Measurements from ENCODE around the gene SNUPN.
A peak's percentile ranks its signal among the peaks of the same experiment; 100 is the strongest.

The SNUPN gene

DNA sequence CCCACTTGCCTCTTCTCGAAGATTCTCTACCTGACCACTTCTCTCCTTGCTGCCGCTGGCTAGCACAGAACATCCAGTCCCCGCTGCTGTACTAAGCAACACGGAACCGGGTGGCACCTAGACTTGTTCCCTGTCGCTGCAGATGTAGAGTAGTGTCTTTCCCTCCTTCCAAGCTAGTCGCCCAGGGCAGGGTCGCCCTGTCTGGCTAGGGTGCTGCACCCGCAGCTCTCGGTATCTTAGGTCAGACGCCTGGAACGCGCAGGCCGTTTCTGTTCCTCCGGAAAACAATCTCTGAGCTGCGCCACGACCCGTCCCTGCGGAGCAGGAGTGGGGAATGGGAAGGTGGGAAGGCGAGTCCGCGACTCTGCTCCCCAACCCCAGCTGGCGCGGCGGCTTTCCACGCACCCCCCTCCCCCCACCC, 21.4 kb upstream of the SNUPN start:
- Histone ChIP-seq H3K27me3 (ENCODE audit: insufficient read depth, poor library complexity, severe bottlenecking) (no peaks in the 10 kb centered on the region), H3K9me3 (ENCODE audit: severe bottlenecking) (no peaks in the 10 kb centered on the region), H3K4me1 (ENCODE audit: insufficient read depth, poor library complexity, severe bottlenecking) (peaks cover 35% of the 10 kb centered on the region), H3K27ac (ENCODE audit: poor library complexity, severe bottlenecking) (peak overlapping the region; percentile 81), H3K4me3 (ENCODE audit: severe bottlenecking) (peak overlapping the region; percentile 58), H3K36me3 (ENCODE audit: low read depth) (peaks cover 24% of the 10 kb centered on the region)
- DNase-seq (ENCODE audit: low spot score) (no peak), ATAC-seq (ENCODE audit: low read depth) (peak; percentile 11)
- TF ChIP-seq, protein P1, sequence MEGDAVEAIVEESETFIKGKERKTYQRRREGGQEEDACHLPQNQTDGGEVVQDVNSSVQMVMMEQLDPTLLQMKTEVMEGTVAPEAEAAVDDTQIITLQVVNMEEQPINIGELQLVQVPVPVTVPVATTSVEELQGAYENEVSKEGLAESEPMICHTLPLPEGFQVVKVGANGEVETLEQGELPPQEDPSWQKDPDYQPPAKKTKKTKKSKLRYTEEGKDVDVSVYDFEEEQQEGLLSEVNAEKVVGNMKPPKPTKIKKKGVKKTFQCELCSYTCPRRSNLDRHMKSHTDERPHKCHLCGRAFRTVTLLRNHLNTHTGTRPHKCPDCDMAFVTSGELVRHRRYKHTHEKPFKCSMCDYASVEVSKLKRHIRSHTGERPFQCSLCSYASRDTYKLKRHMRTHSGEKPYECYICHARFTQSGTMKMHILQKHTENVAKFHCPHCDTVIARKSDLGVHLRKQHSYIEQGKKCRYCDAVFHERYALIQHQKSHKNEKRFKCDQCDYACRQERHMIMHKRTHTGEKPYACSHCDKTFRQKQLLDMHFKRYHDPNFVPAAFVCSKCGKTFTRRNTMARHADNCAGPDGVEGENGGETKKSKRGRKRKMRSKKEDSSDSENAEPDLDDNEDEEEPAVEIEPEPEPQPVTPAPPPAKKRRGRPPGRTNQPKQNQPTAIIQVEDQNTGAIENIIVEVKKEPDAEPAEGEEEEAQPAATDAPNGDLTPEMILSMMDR (IDR thresholded peaks at IDR 0.05; ENCODE audit: poor library complexity, severe bottlenecking), result no peak

DNA sequence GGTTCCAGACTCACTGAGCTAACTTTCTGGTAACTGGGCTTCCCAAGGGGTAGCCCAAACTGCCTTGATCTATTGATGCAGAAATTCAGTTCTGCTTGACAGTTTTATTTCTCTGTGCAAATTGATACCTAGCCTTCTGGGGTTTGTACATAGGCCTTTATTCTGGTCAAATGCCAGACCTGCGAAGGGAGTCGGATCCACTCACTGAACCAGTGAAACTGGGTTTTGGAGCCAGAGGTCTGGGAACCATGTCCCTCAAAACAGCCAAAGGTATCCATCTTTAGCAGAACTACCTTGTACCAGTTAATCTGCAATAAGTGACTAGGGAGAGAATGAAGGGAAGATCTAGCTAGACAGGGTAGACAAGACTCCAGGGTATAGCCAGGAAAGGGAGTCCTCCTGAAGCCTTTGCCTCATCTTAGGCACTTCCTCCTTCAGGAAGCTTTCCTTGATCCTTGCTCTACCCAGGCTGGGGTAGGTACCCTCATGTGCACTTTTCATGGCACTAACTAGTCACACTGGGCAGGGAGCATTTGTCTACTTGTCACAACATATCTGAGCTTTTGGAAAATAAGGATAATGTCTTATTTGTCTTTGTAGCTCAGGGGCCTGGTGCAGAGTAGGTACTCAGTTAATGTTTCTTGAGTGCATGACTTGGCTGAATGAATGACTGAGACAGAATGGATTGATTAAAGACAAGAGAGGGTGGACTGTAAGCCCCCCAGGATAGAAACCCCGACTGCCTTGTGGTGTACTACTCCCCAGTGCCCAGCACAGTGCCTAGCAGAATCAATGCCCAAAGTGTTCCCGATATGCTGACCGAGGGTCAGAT, 20.8 kb upstream of the SNUPN start:
- peaks cover 29% of the 10 kb centered on the region for H3K4me1 ChIP-seq (ENCODE audit: insufficient read depth, poor library complexity, severe bottlenecking)
- TF ChIP-seq, protein P1 (IDR thresholded peaks at IDR 0.05; ENCODE audit: poor library complexity, severe bottlenecking), result no peak
- DNase-seq (ENCODE audit: low spot score), result no peak
- peaks cover 23% of the 10 kb centered on the region for H3K36me3 ChIP-seq (ENCODE audit: low read depth)
- no peak for ATAC-seq (ENCODE audit: low read depth)
- peak overlapping the region; percentile 81 for H3K27ac ChIP-seq (ENCODE audit: poor library complexity, severe bottlenecking)
- no peaks in the 10 kb centered on the region for H3K27me3 ChIP-seq (ENCODE audit: insufficient read depth, poor library complexity, severe bottlenecking)
- no peaks in the 10 kb centered on the region for H3K9me3 ChIP-seq (ENCODE audit: severe bottlenecking)
- H3K4me3 ChIP-seq (ENCODE audit: severe bottlenecking), result peak overlapping the region; percentile 58

GRCh38 chr15:75644376-75644775, 18.9 kb upstream of the SNUPN start:
- Histone ChIP-seq H3K9me3 (ENCODE audit: severe bottlenecking) (no peaks in the 10 kb centered on the region), H3K27ac (ENCODE audit: poor library complexity, severe bottlenecking) (peak overlapping the region; percentile 81), H3K4me1 (ENCODE audit: insufficient read depth, poor library complexity, severe bottlenecking) (peaks cover 9% of the 10 kb centered on the region), H3K4me3 (ENCODE audit: severe bottlenecking) (no peak overlapping the region), H3K36me3 (ENCODE audit: low read depth) (peaks cover 3% of the 10 kb centered on the region), H3K27me3 (ENCODE audit: insufficient read depth, poor library complexity, severe bottlenecking) (no peaks in the 10 kb centered on the region)
- ATAC-seq (ENCODE audit: low read depth) (no peak), DNase-seq (ENCODE audit: low spot score) (no peak)
- TF ChIP-seq, protein P1 (IDR thresholded peaks at IDR 0.05; ENCODE audit: poor library complexity, severe bottlenecking), result no peak

- ATAC-seq (ENCODE audit: low read depth) (no peak), DNase-seq (ENCODE audit: low spot score) (no peak)
- Histone ChIP-seq H3K27me3 (ENCODE audit: insufficient read depth, poor library complexity, severe bottlenecking) (no peaks in the 10 kb centered on the region), H3K27ac (ENCODE audit: poor library complexity, severe bottlenecking) (peak overlapping the region; percentile 85), H3K9me3 (ENCODE audit: severe bottlenecking) (no peaks in the 10 kb centered on the region), H3K4me3 (ENCODE audit: severe bottlenecking) (no peak overlapping the region), H3K4me1 (ENCODE audit: insufficient read depth, poor library complexity, severe bottlenecking) (peaks cover 13% of the 10 kb centered on the region), H3K36me3 (ENCODE audit: low read depth) (peaks cover 20% of the 10 kb centered on the region)
- TF ChIP-seq, protein P1 (IDR thresholded peaks at IDR 0.05; ENCODE audit: poor library complexity, severe bottlenecking), result no peak
Observed at GRCh38 chr15:75641603-75642002, 16.1 kb upstream of the SNUPN start.

DNA sequence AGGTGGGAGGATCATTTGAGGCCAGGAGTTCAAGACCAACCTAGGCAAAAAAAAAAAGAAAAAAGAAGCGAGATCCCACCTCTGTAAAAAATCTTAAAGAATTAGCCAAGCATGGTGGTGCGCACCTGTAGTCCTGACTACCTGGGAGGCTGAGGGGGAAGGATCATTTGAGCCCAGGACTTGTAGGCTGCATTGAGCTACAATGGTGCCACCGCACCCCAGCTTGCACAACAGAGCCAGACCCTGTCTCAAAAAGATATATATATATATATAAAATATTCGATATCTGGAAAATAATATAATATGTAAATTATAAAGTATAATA, 15.6 kb upstream of the SNUPN start:
- no peak for DNase-seq (ENCODE audit: low spot score)
- Histone ChIP-seq H3K27me3 (ENCODE audit: insufficient read depth, poor library complexity, severe bottlenecking) (no peaks in the 10 kb centered on the region), H3K36me3 (ENCODE audit: low read depth) (peaks cover 20% of the 10 kb centered on the region), H3K4me3 (ENCODE audit: severe bottlenecking) (no peak overlapping the region), H3K9me3 (ENCODE audit: severe bottlenecking) (no peaks in the 10 kb centered on the region), H3K4me1 (ENCODE audit: insufficient read depth, poor library complexity, severe bottlenecking) (peaks cover 8% of the 10 kb centered on the region), H3K27ac (ENCODE audit: poor library complexity, severe bottlenecking) (peak overlapping the region; percentile 85)
- ATAC-seq (ENCODE audit: low read depth), result no peak
- TF ChIP-seq, protein P1 (IDR thresholded peaks at IDR 0.05; ENCODE audit: poor library complexity, severe bottlenecking), result peak; percentile 53

Data from RWPE2 (cell line).